GM19193 (cell line): ENCODE results near the gene EXOC2.

Source experiments
- POLR2A ChIP-seq: IDR thresholded peaks from 4 replicates; pipeline ENCODE4 v1.6.1; 2011; ENCODE audit not compliant: insufficient read depth, insufficient read length; ENCODE audit errors: extremely low read depth

The EXOC2 gene

GRCh38 chr6:437037-437392, 255.9 kb downstream of the EXOC2 start:
- no peak for TF ChIP-seq POLR2A

- no peak for TF ChIP-seq POLR2A
Measured at GRCh38 chr6:436308-437036, 256.5 kb downstream of the EXOC2 start.

GRCh38 chr6:435441-436307, 257.3 kb downstream of the EXOC2 start:
- no peak for TF ChIP-seq POLR2A
